Esophagus muscularis mucosa (tissue), 3 donors: ENCODE results near the gene ANP32B.

ENCODE experiments used
- CTCF ChIP-seq, 3 experiments: fragments of 200-600 bp in 2 of 3; fragments of 450-650 bp in 1 of 3; sonication (generic) in 2 of 3; IDR thresholded peaks; one replicate each; pipeline ENCODE4 v1.5.1; 2017 to 2019; ENCODE audit warnings: antibody characterized with exemption in 3 of 3, mild to moderate bottlenecking in 2 of 3, moderate library complexity in 1 of 3
- EP300 ChIP-seq: sonication (generic); formaldehyde crosslinking; IDR thresholded peaks from one replicate; pipeline ENCODE4 v1.6.1; 2017; ENCODE audit warnings: antibody characterized with exemption

- no peak for TF ChIP-seq CTCF (IDR thresholded peaks at IDR 0.05)
- TF ChIP-seq EP300 = no peak
Measured at GRCh38 chr9:97958812-97959511, 24.2 kb upstream of the ANP32B start.
